DOHH2 (cell line): Measurements from ENCODE around the gene EPG5.
A peak's percentile ranks its signal among the peaks of the same experiment; 100 is the strongest.
"Not testable (repeated sequence)": the region's sequence is repeated elsewhere in the genome, so short reads cannot be mapped to it uniquely, and the experiment has no call there.

ENCODE experiments used
- H3F3A ChIP-seq: fragments of 200-600 bp; sonication (generic), shearing (Covaris generic); 2 replicates; pipeline ENCODE4 v1.6.0; 2016; ENCODE audit warnings: antibody characterized with exemption, mild to moderate bottlenecking; ENCODE audit not compliant: control insufficient read depth, insufficient read depth
- H3K27ac ChIP-seq: fragments of 200-600 bp; sonication (generic); 2 replicates; pipeline ENCODE4 v1.5.1; 2014; ENCODE audit warnings: low read depth, mild to moderate bottlenecking, low read length, moderate library complexity
- H3K27me3 ChIP-seq: fragments of 200-600 bp; sonication (generic); 2 replicates; pipeline ENCODE4 v1.6.1; 2014; ENCODE audit warnings: mild to moderate bottlenecking, low read length, mixed read lengths; ENCODE audit not compliant: control insufficient read depth
- H3K36me3 ChIP-seq: fragments of 200-600 bp; sonication (generic); 2 replicates; pipeline ENCODE4 v1.6.1; 2014; ENCODE audit warnings: mild to moderate bottlenecking, low read length, moderate library complexity, mixed read lengths; ENCODE audit not compliant: control insufficient read depth
- H3K4me1 ChIP-seq: fragments of 200-600 bp; sonication (generic); 2 replicates; pipeline ENCODE4 v1.6.1; 2014; ENCODE audit warnings: mild to moderate bottlenecking, low read length, mixed read lengths; ENCODE audit not compliant: control insufficient read depth
- H3K4me2 ChIP-seq: fragments of 200-600 bp; sonication (generic); 2 replicates; pipeline ENCODE4 v1.6.0; 2014; ENCODE audit warnings: mild to moderate bottlenecking, low read length, moderate library complexity
- H3K4me3 ChIP-seq: fragments of 200-600 bp; sonication (generic); 2 replicates; pipeline ENCODE4 v1.5.1; 2014; ENCODE audit warnings: mild to moderate bottlenecking, low read length, mixed read lengths
- H3K79me2 ChIP-seq: fragments of 200-600 bp; sonication (generic); 2 replicates; pipeline ENCODE4 v1.6.1; 2014; ENCODE audit warnings: mild to moderate bottlenecking, low read length, mixed read lengths; ENCODE audit not compliant: control insufficient read depth
- H3K9me2 ChIP-seq: fragments of 200-600 bp; sonication (generic); replicated peaks from 2 replicates; pipeline ENCODE4 v1.6.1; 2014; ENCODE audit warnings: mild to moderate bottlenecking, low read length, mixed read lengths; ENCODE audit not compliant: control insufficient read depth
- H3K9me3 ChIP-seq: fragments of 200-600 bp; sonication (generic); 2 replicates; pipeline ENCODE4 v1.6.1; 2014; ENCODE audit warnings: antibody characterized with exemption, low read length, mixed read lengths; ENCODE audit not compliant: control insufficient read depth, insufficient read depth
- H4K20me1 ChIP-seq: fragments of 200-600 bp; sonication (generic); 2 replicates; pipeline ENCODE4 v1.6.0; 2014; ENCODE audit warnings: low read depth, mild to moderate bottlenecking, antibody characterized with exemption, low read length, moderate library complexity; ENCODE audit not compliant: control insufficient read depth, insufficient read depth
- CTCF ChIP-seq: fragments of 200-600 bp; sonication (generic); IDR thresholded peaks from one replicate; pipeline ENCODE4 v1.5.1; 2014; ENCODE audit warnings: antibody characterized with exemption, mild to moderate bottlenecking, low read depth, low read length; ENCODE audit not compliant: poor library complexity, severe bottlenecking
- EZH2phosphoT487 ChIP-seq: fragments of 200-600 bp; sonication (generic); IDR thresholded peaks from 2 replicates; pipeline ENCODE4 v1.6.1; 2017; ENCODE audit warnings: borderline replicate concordance, mild to moderate bottlenecking, antibody characterized with exemption, low read length, moderate library complexity, mixed read lengths

The EPG5 gene

GRCh38 chr18:45817543-45817942 lies 149.6 kb downstream of the EPG5 start:
- Histone ChIP-seq H3K27ac (no peak overlapping the region), H3F3A (no peaks in the 10 kb centered on the region), H3K9me2 (no peaks in the 10 kb centered on the region), H4K20me1 (no peaks in the 10 kb centered on the region), H3K4me3 (no peak overlapping the region), H3K36me3 (no peaks in the 10 kb centered on the region), H3K9me3 (no peaks in the 10 kb centered on the region), H3K4me2 (no peak overlapping the region), H3K27me3 (peaks cover 16% of the 10 kb centered on the region), H3K79me2 (no peaks in the 10 kb centered on the region), H3K4me1 (no peaks in the 10 kb centered on the region)
- TF ChIP-seq CTCF (no peak), EZH2phosphoT487 (no peak)

- H3K79me2 ChIP-seq, H3K36me3 ChIP-seq, H3F3A ChIP-seq: not testable (repeated sequence)
Measured at GRCh38 chr18:45814733-45815132, 152.4 kb downstream of the EPG5 start.

GRCh38 chr18:45807144-45807543 lies 160.0 kb downstream of the EPG5 start:
- H3K4me3 ChIP-seq, H3K27ac ChIP-seq, H3F3A ChIP-seq, H3K4me2 ChIP-seq, H3K9me2 ChIP-seq, H3K27me3 ChIP-seq, H4K20me1 ChIP-seq, H3K36me3 ChIP-seq, H3K79me2 ChIP-seq, H3K4me1 ChIP-seq, H3K9me3 ChIP-seq: not testable (repeated sequence)
- TF ChIP-seq CTCF = peak; percentile 63

More at GRCh38 chr18:45814733-45815132, 152.4 kb downstream of the EPG5 start:
- not testable (repeated sequence) for H3K4me3 ChIP-seq, H3K27ac ChIP-seq, H3K4me2 ChIP-seq, H3K9me3 ChIP-seq, H3K4me1 ChIP-seq, H4K20me1 ChIP-seq, H3K27me3 ChIP-seq, H3K9me2 ChIP-seq

GRCh38 chr18:45806226-45806625 lies 160.9 kb downstream of the EPG5 start:
- no peaks in the 10 kb centered on the region for H3K27me3 ChIP-seq
- no peaks in the 10 kb centered on the region for H3K4me1 ChIP-seq
- TF ChIP-seq EZH2phosphoT487 (no peak), CTCF (no peak)
- no peak overlapping the region for H3K4me3 ChIP-seq
- H3F3A ChIP-seq = no peaks in the 10 kb centered on the region
- no peaks in the 10 kb centered on the region for H3K9me2 ChIP-seq
- H3K4me2 ChIP-seq = no peak overlapping the region
- H3K9me3 ChIP-seq = no peaks in the 10 kb centered on the region
- no peaks in the 10 kb centered on the region for H3K36me3 ChIP-seq
- no peaks in the 10 kb centered on the region for H3K79me2 ChIP-seq
- no peaks in the 10 kb centered on the region for H4K20me1 ChIP-seq
- H3K27ac ChIP-seq = no peak overlapping the region
